ENCODE results near the gene BHLHE40.

- TF ChIP-seq, protein P1, sequence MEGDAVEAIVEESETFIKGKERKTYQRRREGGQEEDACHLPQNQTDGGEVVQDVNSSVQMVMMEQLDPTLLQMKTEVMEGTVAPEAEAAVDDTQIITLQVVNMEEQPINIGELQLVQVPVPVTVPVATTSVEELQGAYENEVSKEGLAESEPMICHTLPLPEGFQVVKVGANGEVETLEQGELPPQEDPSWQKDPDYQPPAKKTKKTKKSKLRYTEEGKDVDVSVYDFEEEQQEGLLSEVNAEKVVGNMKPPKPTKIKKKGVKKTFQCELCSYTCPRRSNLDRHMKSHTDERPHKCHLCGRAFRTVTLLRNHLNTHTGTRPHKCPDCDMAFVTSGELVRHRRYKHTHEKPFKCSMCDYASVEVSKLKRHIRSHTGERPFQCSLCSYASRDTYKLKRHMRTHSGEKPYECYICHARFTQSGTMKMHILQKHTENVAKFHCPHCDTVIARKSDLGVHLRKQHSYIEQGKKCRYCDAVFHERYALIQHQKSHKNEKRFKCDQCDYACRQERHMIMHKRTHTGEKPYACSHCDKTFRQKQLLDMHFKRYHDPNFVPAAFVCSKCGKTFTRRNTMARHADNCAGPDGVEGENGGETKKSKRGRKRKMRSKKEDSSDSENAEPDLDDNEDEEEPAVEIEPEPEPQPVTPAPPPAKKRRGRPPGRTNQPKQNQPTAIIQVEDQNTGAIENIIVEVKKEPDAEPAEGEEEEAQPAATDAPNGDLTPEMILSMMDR (IDR thresholded peaks at IDR 0.05; ENCODE audit: low read length): no peak
- TF ChIP-seq EZH2phosphoT487 (IDR thresholded peaks at IDR 0.05; ENCODE audit: low read length) (no peak), EZH2 (optimal IDR thresholded peaks at IDR 0.05; ENCODE audit: low read depth, low read length) (no peak)
Measured at GRCh38 chr3:4978966-4979427, 240 bp upstream of the BHLHE40 start.
